Neural progenitor cell (in vitro differentiated cells): ENCODE data around the gene SLC2A11.

Experiments used
- CTCF ChIP-seq: fragments of 200-600 bp; sonication (generic); IDR thresholded peaks from 2 replicates; pipeline ENCODE4 v1.5.1; 2017; ENCODE audit warnings: antibody characterized with exemption, mild to moderate bottlenecking
- EZH2 ChIP-seq: fragments of 200-600 bp; sonication (generic); IDR thresholded peaks from 2 replicates; pipeline ENCODE4 v1.6.1; 2017; ENCODE audit warnings: antibody characterized with exemption, mild to moderate bottlenecking, moderate library complexity

- TF ChIP-seq CTCF (no peak), EZH2 (no peak)
Observed at GRCh38 chr22:23826510-23827350, 30.9 kb upstream of the SLC2A11 start.
